Measurements from ENCODE around the gene PID1.

PID1 gene

GRCh38 chr2:229239021-229239420 lies 32.1 kb downstream of the PID1 start:
- TF ChIP-seq, protein P1, sequence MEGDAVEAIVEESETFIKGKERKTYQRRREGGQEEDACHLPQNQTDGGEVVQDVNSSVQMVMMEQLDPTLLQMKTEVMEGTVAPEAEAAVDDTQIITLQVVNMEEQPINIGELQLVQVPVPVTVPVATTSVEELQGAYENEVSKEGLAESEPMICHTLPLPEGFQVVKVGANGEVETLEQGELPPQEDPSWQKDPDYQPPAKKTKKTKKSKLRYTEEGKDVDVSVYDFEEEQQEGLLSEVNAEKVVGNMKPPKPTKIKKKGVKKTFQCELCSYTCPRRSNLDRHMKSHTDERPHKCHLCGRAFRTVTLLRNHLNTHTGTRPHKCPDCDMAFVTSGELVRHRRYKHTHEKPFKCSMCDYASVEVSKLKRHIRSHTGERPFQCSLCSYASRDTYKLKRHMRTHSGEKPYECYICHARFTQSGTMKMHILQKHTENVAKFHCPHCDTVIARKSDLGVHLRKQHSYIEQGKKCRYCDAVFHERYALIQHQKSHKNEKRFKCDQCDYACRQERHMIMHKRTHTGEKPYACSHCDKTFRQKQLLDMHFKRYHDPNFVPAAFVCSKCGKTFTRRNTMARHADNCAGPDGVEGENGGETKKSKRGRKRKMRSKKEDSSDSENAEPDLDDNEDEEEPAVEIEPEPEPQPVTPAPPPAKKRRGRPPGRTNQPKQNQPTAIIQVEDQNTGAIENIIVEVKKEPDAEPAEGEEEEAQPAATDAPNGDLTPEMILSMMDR (IDR thresholded peaks at IDR 0.05; ENCODE audit: low read length, missing control alignments) = no peak
- no peak overlapping the region for H3K4me3 ChIP-seq (replicated peaks; ENCODE audit: low read depth, low read length)
- no peak for DNase-seq (ENCODE audit: low read depth)

DNA sequence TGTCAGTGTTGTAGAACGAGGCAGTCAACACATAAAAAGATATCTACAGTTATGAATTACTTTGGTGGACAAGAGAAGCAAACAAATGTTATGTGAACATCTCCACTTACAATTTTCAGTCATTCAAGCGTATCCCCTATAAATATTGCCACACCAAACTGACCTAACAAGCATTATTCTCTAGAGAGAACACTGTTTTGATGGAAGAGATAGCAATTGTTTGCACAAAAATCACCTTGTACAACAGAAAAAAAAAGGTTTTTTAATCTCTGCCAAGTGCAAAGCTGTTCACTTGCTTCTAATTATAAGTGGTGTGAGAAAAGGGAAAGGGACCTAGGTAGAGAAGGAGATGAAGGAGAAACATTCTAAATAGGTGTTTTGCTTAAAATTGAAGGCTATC lies 33.8 kb downstream of the PID1 start:
- TF ChIP-seq, protein P1 (IDR thresholded peaks at IDR 0.05; ENCODE audit: low read length, missing control alignments) = no peak
- no peak overlapping the region for H3K4me3 ChIP-seq (replicated peaks; ENCODE audit: low read depth, low read length)
- no peak for DNase-seq (ENCODE audit: low read depth)

GRCh38 chr2:229235131-229235914 lies 35.8 kb downstream of the PID1 start:
- DNase-seq (ENCODE audit: low read depth) = peak; percentile 47
- no peak overlapping the region for H3K4me3 ChIP-seq (replicated peaks; ENCODE audit: low read depth, low read length)
- TF ChIP-seq, protein P1 (IDR thresholded peaks at IDR 0.05; ENCODE audit: low read length, missing control alignments) = no peak

DNA sequence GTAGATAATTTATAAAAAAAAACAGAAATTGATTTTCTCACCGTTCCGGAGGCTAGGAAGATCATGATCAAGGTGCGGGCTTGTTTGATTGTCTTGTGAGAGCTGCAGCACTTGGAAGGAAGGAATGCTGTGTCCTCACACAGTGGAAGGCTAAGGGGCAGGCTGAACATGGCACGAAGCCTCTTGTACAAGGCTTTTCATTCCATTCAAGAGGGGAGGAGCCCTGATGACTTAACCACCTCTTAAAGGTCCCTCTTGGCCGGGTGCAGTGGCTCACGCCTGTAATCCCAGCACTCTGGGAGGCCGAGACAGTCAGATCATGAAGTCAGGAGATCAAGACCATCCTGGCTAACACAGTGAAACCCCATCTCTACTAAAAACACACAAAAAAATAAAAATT lies 39.2 kb downstream of the PID1 start:
- DNase-seq (ENCODE audit: low read depth) = no peak
- TF ChIP-seq, protein P1 (IDR thresholded peaks at IDR 0.05; ENCODE audit: low read length, missing control alignments) = no peak

DNA sequence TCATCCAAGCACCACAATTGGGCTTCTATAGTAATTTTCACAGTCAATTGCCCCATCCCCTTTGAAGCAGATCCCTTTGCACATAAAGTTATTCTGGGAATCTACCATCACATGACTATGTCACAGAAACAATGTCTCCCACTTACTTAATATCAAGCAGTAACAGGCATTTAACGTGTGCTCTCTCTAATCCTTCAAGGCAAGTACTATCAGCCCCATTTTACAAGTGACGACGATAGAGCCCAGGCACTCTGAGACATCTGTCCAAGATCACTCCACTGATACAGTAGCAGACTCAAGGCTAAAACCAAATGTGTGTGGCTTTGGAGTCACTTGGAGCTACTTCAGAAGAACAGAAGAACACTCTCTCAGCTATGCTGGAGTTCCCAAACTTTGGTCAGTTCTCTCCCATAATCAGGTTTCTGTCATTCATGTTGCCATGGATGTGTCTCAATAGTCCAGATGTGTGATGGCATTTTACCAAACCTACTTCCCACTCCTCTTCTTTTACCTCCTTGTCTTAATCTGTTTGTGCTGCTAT lies 39.7 kb downstream of the PID1 start:
- DNase-seq (ENCODE audit: low read depth) = no peak
- TF ChIP-seq, protein P1 (IDR thresholded peaks at IDR 0.05; ENCODE audit: low read length, missing control alignments) = no peak
- no peak overlapping the region for H3K4me3 ChIP-seq (replicated peaks; ENCODE audit: low read depth, low read length)

More for the DNA sequence above, 39.2 kb downstream of the PID1 start:
- H3K4me3 ChIP-seq (replicated peaks; ENCODE audit: low read depth, low read length) = no peak overlapping the region

GRCh38 chr2:229230911-229231310 lies 40.2 kb downstream of the PID1 start:
- TF ChIP-seq, protein P1 (IDR thresholded peaks at IDR 0.05; ENCODE audit: low read length, missing control alignments) = no peak
- no peak overlapping the region for H3K4me3 ChIP-seq (replicated peaks; ENCODE audit: low read depth, low read length)
- DNase-seq (ENCODE audit: low read depth) = no peak

All from fibroblast of pulmonary artery (primary cell).